NCI-H2227 treated with DMSO at 0.1 percent for 48 hours (cell line): ENCODE measurements around the gene USP3.

Source experiments
- DNase-seq: peaks from one replicate; lab custom pipeline; 2025; lab: John Stamatoyannopoulos, UW

Gene USP3

GRCh38 chr15:63544258-63545026 is 40.0 kb downstream of the USP3 start:
- no peak for DNase-seq

- no peak for DNase-seq
Observed at GRCh38 chr15:63545520-63545919, 41.1 kb downstream of the USP3 start.

GRCh38 chr15:63551400-63551799 is 47.0 kb downstream of the USP3 start:
- DNase-seq: no peak

GRCh38 chr15:63553388-63553791 is 49.0 kb downstream of the USP3 start:
- no peak for DNase-seq

- DNase-seq: no peak
Observed at GRCh38 chr15:63554337-63554927, 50.0 kb downstream of the USP3 start.

GRCh38 chr15:63555507-63555906 is 51.1 kb downstream of the USP3 start:
- DNase-seq: no peak

GRCh38 chr15:63556246-63556645 is 51.9 kb downstream of the USP3 start:
- DNase-seq: no peak

GRCh38 chr15:63556736-63557135 is 52.3 kb downstream of the USP3 start:
- DNase-seq: no peak

GRCh38 chr15:63559753-63560152 is 55.4 kb downstream of the USP3 start:
- no peak for DNase-seq

- DNase-seq: no peak
Observed at GRCh38 chr15:63560741-63561448, 56.5 kb downstream of the USP3 start.

GRCh38 chr15:63564093-63564492 is 59.7 kb downstream of the USP3 start:
- DNase-seq: no peak

- DNase-seq: no peak
Observed at GRCh38 chr15:63565536-63566186, 61.3 kb downstream of the USP3 start.

GRCh38 chr15:63572749-63573464 is 68.5 kb downstream of the USP3 start:
- DNase-seq: no peak

- no peak for DNase-seq
Observed at GRCh38 chr15:63573533-63573932, 69.1 kb downstream of the USP3 start.

- DNase-seq: no peak
Observed at GRCh38 chr15:63575312-63575711, 70.9 kb downstream of the USP3 start.

GRCh38 chr15:63576441-63576840 is 72.0 kb downstream of the USP3 start:
- no peak for DNase-seq

GRCh38 chr15:63582179-63582578 is 77.8 kb downstream of the USP3 start:
- no peak for DNase-seq

- no peak for DNase-seq
Observed at GRCh38 chr15:63582718-63583426, 78.5 kb downstream of the USP3 start.

- no peak for DNase-seq
Observed at GRCh38 chr15:63586790-63587189, 82.4 kb downstream of the USP3 start.

GRCh38 chr15:63587527-63587926 is 83.1 kb downstream of the USP3 start:
- no peak for DNase-seq

- no peak for DNase-seq
Observed at GRCh38 chr15:63588826-63589225, 84.4 kb downstream of the USP3 start.
